B cell (primary cell): ENCODE data around the gene CENPP. TPM values are rescaled to one million over a fixed set of nuclear protein-coding genes. Genes with fewer than 3 reads are reported as not detected.

Experiments
- ATAC-seq: fragments of 200-7000 bp; cut with Tn5 transposase; one replicate; pipeline ENCODE4 v1.10.0; 2021; ENCODE audit warnings: low read depth, mild to moderate bottlenecking, moderate number of reproducible peaks, moderate library complexity
- CTCF ChIA-PET: fragments of 350-600 bp; sonication (Branson Sonifier 250); formaldehyde crosslinking; loops from one replicate; lab custom pipeline; 2021; ENCODE audit warnings: antibody characterized with exemption, inconsistent platforms; lab: Charles Lee
- POLR2A ChIA-PET: fragments of 350-600 bp; sonication (Branson Sonifier 250); formaldehyde crosslinking; loops from one replicate; lab custom pipeline; 2021; ENCODE audit warnings: antibody characterized with exemption; lab: Charles Lee
- DNase-seq: peaks from one replicate; pipeline ENCODE4 v3.0.0; 2013
- H2AFZ ChIP-seq: 2 replicates; pipeline ENCODE4 v1.6.1; 2012; ENCODE audit warnings: mild to moderate bottlenecking, low read depth, low read length; ENCODE audit not compliant: insufficient read depth, poor library complexity, severe bottlenecking
- H3K27ac ChIP-seq, 2 donors: 1 replicate in 1 of 2; 2 replicates in 1 of 2; pipeline ENCODE4 v1.5.1; 2012 to 2013; ENCODE audit warnings: low read length in 2 of 2, mild to moderate bottlenecking in 2 of 2, moderate library complexity in 1 of 2
- H3K27me3 ChIP-seq, 4 experiments: fragments of 200-600 bp in 1 of 4; sonication (generic) in 1 of 4; replicated peaks in 1 of 4; 1 replicate in 2 of 4; 2 replicates in 2 of 4; pipeline versions ENCODE4 v1.6.1 to v1.7.0; 2013 to 2016; ENCODE audit warnings: low read length in 3 of 4, mild to moderate bottlenecking in 2 of 4, mixed read lengths in 1 of 4, moderate library complexity in 1 of 4; ENCODE audit not compliant: insufficient read depth in 4 of 4, control insufficient read depth in 3 of 4; ENCODE audit errors: control extremely low read depth in 1 of 4
- H3K36me3 ChIP-seq, 2 experiments: replicated peaks in 1 of 2; 1 replicate in 1 of 2; 2 replicates in 1 of 2; pipeline versions ENCODE4 v1.6.1 to v1.7.1; 2013; ENCODE audit warnings: low read length in 1 of 2; ENCODE audit not compliant: insufficient read depth in 2 of 2, control insufficient read depth in 1 of 2; ENCODE audit errors: control extremely low read depth in 1 of 2, extremely low read depth in 1 of 2
- H3K4me1 ChIP-seq, 2 donors: fragments of 200-600 bp in 1 of 2; sonication (generic) in 1 of 2; 1 replicate in 1 of 2; 2 replicates in 1 of 2; pipeline versions ENCODE4 v1.5.1 to v1.6.1; 2013 to 2017; ENCODE audit warnings: low read length in 2 of 2; ENCODE audit not compliant: control insufficient read depth in 2 of 2, insufficient read depth in 2 of 2
- H3K4me2 ChIP-seq: replicated peaks from 2 replicates; pipeline ENCODE3; 2012; ENCODE audit warnings: mild to moderate bottlenecking, low read depth, low read length; ENCODE audit not compliant: poor library complexity, severe bottlenecking
- H3K4me3 ChIP-seq, 5 experiments: fragments of 200-600 bp in 1 of 5; sonication (generic) in 1 of 5; 1 replicate in 3 of 5; 2 replicates in 2 of 5; pipeline versions ENCODE4 v1.5.1 to v1.7.0; 2011 to 2016; ENCODE audit warnings: low read length in 4 of 5, mild to moderate bottlenecking in 4 of 5, low read depth in 2 of 5, control low read depth in 1 of 5, moderate library complexity in 1 of 5; ENCODE audit not compliant: insufficient read depth in 1 of 5; ENCODE audit errors: control extremely low read depth in 1 of 5, extremely low read depth in 1 of 5
- H3K79me2 ChIP-seq: fragments of 200-600 bp; sonication (generic); one replicate; pipeline ENCODE4 v1.6.0; 2016; ENCODE audit warnings: low read length; ENCODE audit not compliant: control insufficient read depth, insufficient read depth
- H3K9ac ChIP-seq: fragments of 200-600 bp; sonication (generic); 2 replicates; pipeline ENCODE4 v1.6.1; 2017; ENCODE audit warnings: mild to moderate bottlenecking, low read length, moderate library complexity
- H3K9me3 ChIP-seq, 3 donors: one replicate each; pipeline versions ENCODE4 v1.6.1 to v1.7.1; 2013; ENCODE audit warnings: low read length in 2 of 3; ENCODE audit not compliant: control insufficient read depth in 2 of 3, insufficient read depth in 1 of 3; ENCODE audit errors: control extremely low read depth in 1 of 3
- H4K20me1 ChIP-seq: 2 replicates; pipeline ENCODE4 v1.6.0; 2012; ENCODE audit warnings: mild to moderate bottlenecking, low read length; ENCODE audit not compliant: insufficient read depth, control insufficient read depth, poor library complexity, severe bottlenecking
- H3K27ac Mint-ChIP-seq: one replicate; pipeline ENCODE4 v1.8.0; 2021; ENCODE audit warnings: mixed read lengths
- H3K27me3 Mint-ChIP-seq: one replicate; pipeline ENCODE4 v1.8.0; 2021; ENCODE audit warnings: mixed read lengths
- H3K4me1 Mint-ChIP-seq: one replicate; pipeline ENCODE4 v1.8.0; 2021; ENCODE audit warnings: mixed read lengths
- H3K4me3 Mint-ChIP-seq: one replicate; pipeline ENCODE4 v1.8.0; 2021; ENCODE audit warnings: mixed read lengths
- H3K9me3 Mint-ChIP-seq: one replicate; pipeline ENCODE4 v1.8.0; 2022; ENCODE audit warnings: mixed read lengths; ENCODE audit not compliant: insufficient read depth
- EZH2 ChIP-seq: IDR thresholded peaks from 2 replicates; pipeline ENCODE4 v1.6.1; 2012; ENCODE audit warnings: borderline replicate concordance, low read depth, mild to moderate bottlenecking, moderate library complexity, low read length; ENCODE audit not compliant: insufficient read depth, poor library complexity, severe bottlenecking
- WGBS: methylation state at CpG from one replicate; pipeline ENCODE4 v1.1.5; 2013; ENCODE audit warnings: missing lambda C conversion rate; ENCODE audit not compliant: insufficient coverage; 5-methylcytosine and 5-hydroxymethylcytosine counted together
- intact Hi-C: fragments of 100-400 bp; cut with micrococcal nuclease; formaldehyde crosslinking; loops from one replicate; pipeline ENCODE4 v1.10.0; 2022
- polyA plus RNA-seq: library from polyadenylated mRNA; depleted of rRNA; stranded (reverse); fragments of >200 nt; gene quantifications from 2 replicates; pipeline ENCODE4 v1.2.3, GENCODE V29; 2012
- total RNA-seq, 2 donors: library from RNA; stranded (reverse); fragments of 120-200 nt in 1 of 2; gene quantifications; 1 replicate in 1 of 2; 2 replicates in 1 of 2; pipeline versions ENCODE4 v1.2.3 to v1.2.4, GENCODE V29; 2013 to 2022
- TF ChIP-seq, protein P1 (sequence below): fragments of 200-600 bp; IDR thresholded peaks from one replicate; pipeline ENCODE4 v1.8.0; 2022; ENCODE audit warnings: antibody characterized with exemption, mild to moderate bottlenecking

Gene CENPP
- total and polyA plus RNA-seq, 2 donors (not counting 1 experiment from before 2014, with no cell fraction given) = 1.4 to 6.2 TPM

- no peak overlapping the region for H3K4me3 ChIP-seq
- H4K20me1 ChIP-seq = no peaks in the 10 kb centered on the region
- intact Hi-C loops = no loop called here
- no peak overlapping the region for H2AFZ ChIP-seq
- TF ChIP-seq, protein P1, sequence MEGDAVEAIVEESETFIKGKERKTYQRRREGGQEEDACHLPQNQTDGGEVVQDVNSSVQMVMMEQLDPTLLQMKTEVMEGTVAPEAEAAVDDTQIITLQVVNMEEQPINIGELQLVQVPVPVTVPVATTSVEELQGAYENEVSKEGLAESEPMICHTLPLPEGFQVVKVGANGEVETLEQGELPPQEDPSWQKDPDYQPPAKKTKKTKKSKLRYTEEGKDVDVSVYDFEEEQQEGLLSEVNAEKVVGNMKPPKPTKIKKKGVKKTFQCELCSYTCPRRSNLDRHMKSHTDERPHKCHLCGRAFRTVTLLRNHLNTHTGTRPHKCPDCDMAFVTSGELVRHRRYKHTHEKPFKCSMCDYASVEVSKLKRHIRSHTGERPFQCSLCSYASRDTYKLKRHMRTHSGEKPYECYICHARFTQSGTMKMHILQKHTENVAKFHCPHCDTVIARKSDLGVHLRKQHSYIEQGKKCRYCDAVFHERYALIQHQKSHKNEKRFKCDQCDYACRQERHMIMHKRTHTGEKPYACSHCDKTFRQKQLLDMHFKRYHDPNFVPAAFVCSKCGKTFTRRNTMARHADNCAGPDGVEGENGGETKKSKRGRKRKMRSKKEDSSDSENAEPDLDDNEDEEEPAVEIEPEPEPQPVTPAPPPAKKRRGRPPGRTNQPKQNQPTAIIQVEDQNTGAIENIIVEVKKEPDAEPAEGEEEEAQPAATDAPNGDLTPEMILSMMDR = no peak
- TF ChIP-seq EZH2 = no peak
- H3K9ac ChIP-seq = no peak overlapping the region
- H3K79me2 ChIP-seq = no peaks in the 10 kb centered on the region
- no peaks in the 10 kb centered on the region for H3K27me3 ChIP-seq
- Mint-ChIP-seq H3K4me1 (no peaks in the 10 kb centered on the region), H3K9me3 (no peaks in the 10 kb centered on the region), H3K4me3 (no peak overlapping the region), H3K27me3 (no peaks in the 10 kb centered on the region), H3K27ac (no peak overlapping the region)
- 97% methylated on average over 4 of the region's 5 CpGs for WGBS
- CTCF ChIA-PET = interaction anchor here (1.5 to 1.9 kb wide), 2 partner anchors 498 to 500 kb away, joined by 5 read pairs; no protein-coding TSS in a partner anchor
- ATAC-seq (no peak), DNase-seq (no peak)
- POLR2A ChIA-PET = no interaction called here
- no peak overlapping the region for H3K4me2 ChIP-seq
- no peaks in the 10 kb centered on the region for H3K4me1 ChIP-seq
- no peak overlapping the region for H3K27ac ChIP-seq
- H3K9me3 ChIP-seq = no peaks in the 10 kb centered on the region
- peaks cover 0 to 81% of the 10 kb centered on the region in 2 experiments for H3K36me3 ChIP-seq
These were observed 312.9 kb downstream of the CENPP start for GRCh38 chr9:92638621-92639101.

DNA sequence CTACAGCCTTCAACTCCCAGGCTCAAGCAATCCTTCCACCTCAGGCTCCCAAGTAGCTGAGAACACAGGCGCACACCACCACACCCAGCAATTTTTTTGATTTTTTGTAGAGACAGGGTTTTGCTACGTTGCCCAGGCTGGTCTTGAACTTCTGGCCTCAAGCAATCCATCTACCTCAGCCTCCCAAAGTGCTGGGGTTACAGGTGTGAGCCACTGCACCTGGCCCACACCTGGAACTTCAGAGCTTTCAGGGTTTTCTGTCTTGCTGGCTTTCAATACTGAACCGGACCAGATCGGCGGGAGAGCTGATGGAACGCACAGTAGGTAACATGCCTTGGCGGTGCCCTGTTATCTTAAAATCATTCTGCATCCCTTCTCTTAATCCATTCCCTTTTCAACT, 313.4 kb downstream of the CENPP start:
- ChIA-PET POLR2A (no interaction called here), CTCF (interaction anchor here (1.5 to 1.9 kb wide), 2 partner anchors 498 to 500 kb away, joined by 5 read pairs; no protein-coding TSS in a partner anchor)
- no peak for DNase-seq
- peaks cover 0 to 81% of the 10 kb centered on the region in 2 experiments for H3K36me3 ChIP-seq
- H3K27me3 ChIP-seq = no peaks in the 10 kb centered on the region
- ATAC-seq = no peak
- H4K20me1 ChIP-seq = no peaks in the 10 kb centered on the region
- H3K79me2 ChIP-seq = no peaks in the 10 kb centered on the region
- no peaks in the 10 kb centered on the region for H3K9me3 Mint-ChIP-seq
- no peak overlapping the region for H3K9ac ChIP-seq
- no peak overlapping the region for H3K4me3 ChIP-seq
- no peak overlapping the region for H3K27ac Mint-ChIP-seq
- H3K9me3 ChIP-seq = no peaks in the 10 kb centered on the region
- H3K27ac ChIP-seq = no peak overlapping the region
- H3K27me3 Mint-ChIP-seq = no peaks in the 10 kb centered on the region
- intact Hi-C loops = no loop called here
- no peaks in the 10 kb centered on the region for H3K4me1 Mint-ChIP-seq
- 100% methylated on average over 5 of the region's 7 CpGs for WGBS
- no peak overlapping the region for H3K4me2 ChIP-seq
- no peak for TF ChIP-seq EZH2
- TF ChIP-seq, protein P1 = no peak
- no peaks in the 10 kb centered on the region for H3K4me1 ChIP-seq
- H2AFZ ChIP-seq = no peak overlapping the region
- no peak overlapping the region for H3K4me3 Mint-ChIP-seq
